ENCODE measurements around the gene KCNMB1.

The KCNMB1 gene

GRCh38 chr5:170388818-170389549 lies at the start of gene KCNMB1:
Gene KCNMB1, minus strand, starts transcription at chr5:170389367. Its CDS starts 3,920 bp downstream, at chr5:170385447.
- no peaks in the 10 kb centered on the region for H3K9me3 ChIP-seq (ENCODE audit: low read length)
- H3K36me3 ChIP-seq (ENCODE audit: insufficient read depth, low read length): no peaks in the 10 kb centered on the region
- H3K4me1 ChIP-seq (ENCODE audit: insufficient read depth, low read length): no peaks in the 10 kb centered on the region
- H3K4me3 ChIP-seq (ENCODE audit: low read length): no peak within 1 kb of the TSS
- no peaks in the 10 kb centered on the region for H3K27me3 ChIP-seq (ENCODE audit: insufficient read depth, low read length)
- H2AFZ ChIP-seq (ENCODE audit: low read depth, low read length): no peak within 1 kb of the TSS

- no peaks in the 10 kb centered on the region for H3K36me3 ChIP-seq (ENCODE audit: insufficient read depth, low read length)
- no peaks in the 10 kb centered on the region for H3K4me1 ChIP-seq (ENCODE audit: insufficient read depth, low read length)
- no peak overlapping the region for H3K4me3 ChIP-seq (ENCODE audit: low read length)
- no peaks in the 10 kb centered on the region for H3K27me3 ChIP-seq (ENCODE audit: insufficient read depth, low read length)
- no peaks in the 10 kb centered on the region for H3K9me3 ChIP-seq (ENCODE audit: low read length)
- H2AFZ ChIP-seq (ENCODE audit: low read depth, low read length): no peak overlapping the region
These were observed 49.4 kb upstream of the KCNMB1 start for GRCh38 chr5:170438581-170438980.

- no peaks in the 10 kb centered on the region for H3K4me1 ChIP-seq (ENCODE audit: insufficient read depth, low read length)
- H3K36me3 ChIP-seq (ENCODE audit: insufficient read depth, low read length): no peaks in the 10 kb centered on the region
- H3K27me3 ChIP-seq (ENCODE audit: insufficient read depth, low read length): no peaks in the 10 kb centered on the region
- H3K4me3 ChIP-seq (ENCODE audit: low read length): no peak overlapping the region
- no peak overlapping the region for H2AFZ ChIP-seq (ENCODE audit: low read depth, low read length)
- no peaks in the 10 kb centered on the region for H3K9me3 ChIP-seq (ENCODE audit: low read length)
These were observed 48.6 kb upstream of the KCNMB1 start for GRCh38 chr5:170437621-170438375.

- Histone ChIP-seq H3K27me3 (ENCODE audit: insufficient read depth, low read length) (no peaks in the 10 kb centered on the region), H3K9me3 (ENCODE audit: low read length) (no peaks in the 10 kb centered on the region), H3K4me3 (ENCODE audit: low read length) (no peak overlapping the region), H2AFZ (ENCODE audit: low read depth, low read length) (no peak overlapping the region), H3K4me1 (ENCODE audit: insufficient read depth, low read length) (no peaks in the 10 kb centered on the region), H3K36me3 (ENCODE audit: insufficient read depth, low read length) (no peaks in the 10 kb centered on the region)
These were observed 47.2 kb upstream of the KCNMB1 start for GRCh38 chr5:170436335-170436734.

- Histone ChIP-seq H3K4me3 (ENCODE audit: low read length) (no peak overlapping the region), H2AFZ (ENCODE audit: low read depth, low read length) (no peak overlapping the region), H3K9me3 (ENCODE audit: low read length) (no peaks in the 10 kb centered on the region), H3K4me1 (ENCODE audit: insufficient read depth, low read length) (no peaks in the 10 kb centered on the region), H3K27me3 (ENCODE audit: insufficient read depth, low read length) (no peaks in the 10 kb centered on the region), H3K36me3 (ENCODE audit: insufficient read depth, low read length) (no peaks in the 10 kb centered on the region)
These were observed 45.9 kb upstream of the KCNMB1 start for GRCh38 chr5:170434966-170435605.

- no peaks in the 10 kb centered on the region for H3K27me3 ChIP-seq (ENCODE audit: insufficient read depth, low read length)
- H3K4me1 ChIP-seq (ENCODE audit: insufficient read depth, low read length): no peaks in the 10 kb centered on the region
- no peak overlapping the region for H2AFZ ChIP-seq (ENCODE audit: low read depth, low read length)
- H3K36me3 ChIP-seq (ENCODE audit: insufficient read depth, low read length): no peaks in the 10 kb centered on the region
- no peaks in the 10 kb centered on the region for H3K9me3 ChIP-seq (ENCODE audit: low read length)
- no peak overlapping the region for H3K4me3 ChIP-seq (ENCODE audit: low read length)
These were observed 43.5 kb upstream of the KCNMB1 start for GRCh38 chr5:170432669-170433068.

- Histone ChIP-seq H2AFZ (ENCODE audit: low read depth, low read length) (no peak overlapping the region), H3K4me3 (ENCODE audit: low read length) (no peak overlapping the region), H3K9me3 (ENCODE audit: low read length) (no peaks in the 10 kb centered on the region), H3K27me3 (ENCODE audit: insufficient read depth, low read length) (no peaks in the 10 kb centered on the region), H3K4me1 (ENCODE audit: insufficient read depth, low read length) (no peaks in the 10 kb centered on the region), H3K36me3 (ENCODE audit: insufficient read depth, low read length) (no peaks in the 10 kb centered on the region)
These were observed 42.4 kb upstream of the KCNMB1 start for GRCh38 chr5:170431571-170431970.

GRCh38 chr5:170430866-170431437 lies 41.8 kb upstream of the KCNMB1 start:
- Histone ChIP-seq H3K27me3 (ENCODE audit: insufficient read depth, low read length) (no peaks in the 10 kb centered on the region), H3K9me3 (ENCODE audit: low read length) (no peaks in the 10 kb centered on the region), H2AFZ (ENCODE audit: low read depth, low read length) (no peak overlapping the region), H3K4me3 (ENCODE audit: low read length) (no peak overlapping the region), H3K36me3 (ENCODE audit: insufficient read depth, low read length) (no peaks in the 10 kb centered on the region), H3K4me1 (ENCODE audit: insufficient read depth, low read length) (no peaks in the 10 kb centered on the region)

- H3K9me3 ChIP-seq (ENCODE audit: low read length): no peaks in the 10 kb centered on the region
- no peaks in the 10 kb centered on the region for H3K4me1 ChIP-seq (ENCODE audit: insufficient read depth, low read length)
- no peak overlapping the region for H2AFZ ChIP-seq (ENCODE audit: low read depth, low read length)
- no peaks in the 10 kb centered on the region for H3K27me3 ChIP-seq (ENCODE audit: insufficient read depth, low read length)
- no peaks in the 10 kb centered on the region for H3K36me3 ChIP-seq (ENCODE audit: insufficient read depth, low read length)
- no peak overlapping the region for H3K4me3 ChIP-seq (ENCODE audit: low read length)
These were observed 41.1 kb upstream of the KCNMB1 start for GRCh38 chr5:170430256-170430655.

GRCh38 chr5:170429014-170429413 lies 39.8 kb upstream of the KCNMB1 start:
- Histone ChIP-seq H3K4me1 (ENCODE audit: insufficient read depth, low read length) (no peaks in the 10 kb centered on the region), H3K4me3 (ENCODE audit: low read length) (no peak overlapping the region), H3K27me3 (ENCODE audit: insufficient read depth, low read length) (no peaks in the 10 kb centered on the region), H3K36me3 (ENCODE audit: insufficient read depth, low read length) (no peaks in the 10 kb centered on the region), H3K9me3 (ENCODE audit: low read length) (no peaks in the 10 kb centered on the region), H2AFZ (ENCODE audit: low read depth, low read length) (no peak overlapping the region)

GRCh38 chr5:170427672-170428236 lies 38.6 kb upstream of the KCNMB1 start:
- no peaks in the 10 kb centered on the region for H3K36me3 ChIP-seq (ENCODE audit: insufficient read depth, low read length)
- no peaks in the 10 kb centered on the region for H3K4me1 ChIP-seq (ENCODE audit: insufficient read depth, low read length)
- H2AFZ ChIP-seq (ENCODE audit: low read depth, low read length): no peak overlapping the region
- H3K27me3 ChIP-seq (ENCODE audit: insufficient read depth, low read length): no peaks in the 10 kb centered on the region
- no peaks in the 10 kb centered on the region for H3K9me3 ChIP-seq (ENCODE audit: low read length)
- no peak overlapping the region for H3K4me3 ChIP-seq (ENCODE audit: low read length)

- no peak overlapping the region for H2AFZ ChIP-seq (ENCODE audit: low read depth, low read length)
- H3K27me3 ChIP-seq (ENCODE audit: insufficient read depth, low read length): no peaks in the 10 kb centered on the region
These were observed 37.6 kb upstream of the KCNMB1 start for GRCh38 chr5:170426786-170427185.

More at GRCh38 chr5:170426786-170427185, 37.6 kb upstream of the KCNMB1 start:
- no peaks in the 10 kb centered on the region for H3K36me3 ChIP-seq (ENCODE audit: insufficient read depth, low read length)
- H3K4me3 ChIP-seq (ENCODE audit: low read length): no peak overlapping the region
- no peaks in the 10 kb centered on the region for H3K9me3 ChIP-seq (ENCODE audit: low read length)
- H3K4me1 ChIP-seq (ENCODE audit: insufficient read depth, low read length): no peaks in the 10 kb centered on the region
